ENCODE data around the gene RPUSD1. TPM values are rescaled to one million over a fixed set of nuclear protein-coding genes. Genes with fewer than 3 reads are reported as not detected.

Gene RPUSD1
- total RNA-seq, 1 donor from 2014 or later: 27.4 TPM

GRCh38 chr16:791131-791530, 3.0 kb upstream of the RPUSD1 start:
- no peak for FAIRE-seq
- no peak for DNase-seq (ENCODE audit: low read depth)
- Histone ChIP-seq H3K27me3 (ENCODE audit: control insufficient read depth, insufficient read depth, low read length) (no peaks in the 10 kb centered on the region), H3K36me3 (ENCODE audit: control insufficient read depth, insufficient read depth, low read length) (peaks cover 5% of the 10 kb centered on the region), H3K4me3 (ENCODE audit: low read depth, low read length) (no peak overlapping the region)
- TF ChIP-seq CTCF (IDR thresholded peaks at IDR 0.05; ENCODE audit: insufficient read depth, low read length, severe bottlenecking): no peak

GRCh38 chr16:790086-790485, 1.9 kb upstream of the RPUSD1 start:
- Histone ChIP-seq H3K27me3 (ENCODE audit: control insufficient read depth, insufficient read depth, low read length) (no peaks in the 10 kb centered on the region), H3K4me3 (ENCODE audit: low read depth, low read length) (no peak overlapping the region), H3K36me3 (ENCODE audit: control insufficient read depth, insufficient read depth, low read length) (peaks cover 7% of the 10 kb centered on the region)
- TF ChIP-seq CTCF (IDR thresholded peaks at IDR 0.05; ENCODE audit: insufficient read depth, low read length, severe bottlenecking): no peak
- no peak for DNase-seq (ENCODE audit: low read depth)
- FAIRE-seq: no peak

- H3K36me3 ChIP-seq (ENCODE audit: control insufficient read depth, insufficient read depth, low read length): peaks cover 7% of the 10 kb centered on the region
- no peak for FAIRE-seq
- H3K4me3 ChIP-seq (ENCODE audit: low read depth, low read length): peak overlapping the region; percentile 79
- DNase-seq (ENCODE audit: low read depth): no peak
- no peaks in the 10 kb centered on the region for H3K27me3 ChIP-seq (ENCODE audit: control insufficient read depth, insufficient read depth, low read length)
- TF ChIP-seq CTCF (IDR thresholded peaks at IDR 0.05; ENCODE audit: insufficient read depth, low read length, severe bottlenecking): no peak
Measured at GRCh38 chr16:789191-789850, 1.1 kb upstream of the RPUSD1 start.

GRCh38 chr16:788399-789126, 382 bp upstream of the RPUSD1 start, which contains the start of gene CHTF18:
TSS of gene CHTF18 (plus strand) at chr16:788620. CDS start at chr16:788685, 65 bp downstream.
- Histone ChIP-seq H3K27me3 (ENCODE audit: control insufficient read depth, insufficient read depth, low read length) (no peaks in the 10 kb centered on the region), H3K4me3 (ENCODE audit: low read depth, low read length) (peak within 1 kb of the TSS; percentile 93), H3K36me3 (ENCODE audit: control insufficient read depth, insufficient read depth, low read length) (peaks cover 7% of the 10 kb centered on the region)
- TF ChIP-seq CTCF (IDR thresholded peaks at IDR 0.05; ENCODE audit: insufficient read depth, low read length, severe bottlenecking): no peak
- DNase-seq (ENCODE audit: low read depth) (peak; percentile 59), FAIRE-seq (no peak)

GRCh38 chr16:787321-787966, 737 bp downstream of the RPUSD1 start:
- peaks cover 2% of the 10 kb centered on the region for H3K27me3 ChIP-seq (ENCODE audit: control insufficient read depth, insufficient read depth, low read length)
- TF ChIP-seq CTCF (IDR thresholded peaks at IDR 0.05; ENCODE audit: insufficient read depth, low read length, severe bottlenecking): no peak
- no peak for FAIRE-seq
- peak overlapping the region; percentile 93 for H3K4me3 ChIP-seq (ENCODE audit: low read depth, low read length)
- peaks cover 7% of the 10 kb centered on the region for H3K36me3 ChIP-seq (ENCODE audit: control insufficient read depth, insufficient read depth, low read length)
- DNase-seq (ENCODE audit: low read depth): no peak

Data from bronchial epithelial cell (primary cell).